Stimulated activated CD8-positive, alpha-beta memory T cell treated with anti-CD3 and anti-CD28 coated beads, Interleukin-15, amount 100 ng/mL, for 1 hour (primary cell): Measurements from ENCODE around the gene CEBPE.

ENCODE experiments used
- DNase-seq: peaks from one replicate; pipeline ENCODE4 v3.0.0-alpha.2; 2020; ENCODE audit warnings: low read depth

CEBPE gene

DNA sequence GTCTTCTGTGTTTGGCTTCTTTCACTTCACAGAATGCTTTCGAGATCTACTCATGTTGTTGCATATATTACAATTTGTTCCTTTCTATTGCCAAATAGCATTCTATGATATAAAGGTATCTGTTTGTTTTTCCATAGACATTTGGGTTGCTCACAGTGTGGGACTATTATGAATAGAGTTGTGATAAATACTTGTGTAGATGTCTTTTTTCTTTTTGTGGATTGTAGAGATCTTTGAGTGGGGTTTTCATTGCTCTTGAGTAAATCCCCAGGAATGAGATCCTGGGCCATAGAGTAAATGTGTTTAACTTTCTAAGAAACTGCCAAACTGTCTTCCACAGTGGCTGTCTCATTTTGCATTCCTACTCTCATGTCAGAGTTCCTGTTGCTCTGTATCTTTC is 24.9 kb upstream of the CEBPE start:
- no peak for DNase-seq

DNA sequence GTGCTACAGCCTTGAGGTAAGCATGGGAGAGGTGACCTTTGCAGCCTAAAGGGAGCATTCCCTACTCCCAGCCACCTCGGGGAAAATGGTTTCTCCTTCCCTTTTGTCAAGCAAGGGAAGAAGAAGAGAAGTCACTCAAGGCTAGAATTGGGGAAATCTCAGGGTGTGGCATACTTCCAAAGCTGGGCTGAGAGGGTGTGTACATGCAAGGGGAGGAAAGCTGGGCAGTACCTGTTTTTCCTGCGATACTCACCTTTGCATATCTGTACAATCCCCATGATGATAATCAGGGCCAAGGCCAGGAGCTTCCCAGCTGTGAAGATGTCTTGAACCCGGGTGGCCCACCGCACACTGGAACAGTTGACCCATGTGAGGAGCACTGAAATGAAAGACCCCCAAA is 23.8 kb upstream of the CEBPE start:
- DNase-seq = no peak

DNA sequence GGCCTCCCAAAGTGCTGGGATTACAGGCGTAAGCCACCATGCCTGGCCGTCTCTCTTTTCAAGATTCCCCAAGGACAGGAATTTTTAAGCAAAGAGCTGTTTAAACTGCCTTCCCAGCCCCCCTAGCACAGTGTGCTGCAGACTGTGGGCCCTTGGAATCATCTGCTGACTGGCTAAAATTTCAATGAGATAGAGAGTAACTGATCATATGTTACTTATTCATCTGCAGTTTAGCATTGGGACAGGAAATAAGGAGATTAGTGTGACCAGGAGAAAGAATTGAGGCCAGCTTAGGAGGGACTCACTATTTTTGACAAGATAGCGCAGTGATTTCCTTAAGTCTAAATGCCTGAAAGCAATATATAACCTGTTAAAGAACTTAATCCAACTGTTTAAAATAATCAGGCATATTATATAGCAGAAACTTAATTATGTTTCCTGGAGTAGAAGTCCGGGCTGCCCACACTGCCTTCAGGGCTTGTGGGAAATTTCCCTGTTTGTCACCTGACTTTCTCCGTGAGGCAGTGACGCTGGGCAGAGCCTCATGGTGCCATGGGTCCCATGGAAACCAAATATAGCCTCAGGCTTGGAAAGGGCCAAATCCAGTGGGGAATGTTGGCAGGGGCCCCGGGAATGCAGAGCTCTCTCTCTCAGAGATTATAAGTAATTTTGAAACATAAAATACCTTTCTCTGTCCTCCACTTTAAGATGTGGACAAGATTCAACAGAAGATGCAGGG is 22.8 kb upstream of the CEBPE start:
- no peak for DNase-seq

DNA sequence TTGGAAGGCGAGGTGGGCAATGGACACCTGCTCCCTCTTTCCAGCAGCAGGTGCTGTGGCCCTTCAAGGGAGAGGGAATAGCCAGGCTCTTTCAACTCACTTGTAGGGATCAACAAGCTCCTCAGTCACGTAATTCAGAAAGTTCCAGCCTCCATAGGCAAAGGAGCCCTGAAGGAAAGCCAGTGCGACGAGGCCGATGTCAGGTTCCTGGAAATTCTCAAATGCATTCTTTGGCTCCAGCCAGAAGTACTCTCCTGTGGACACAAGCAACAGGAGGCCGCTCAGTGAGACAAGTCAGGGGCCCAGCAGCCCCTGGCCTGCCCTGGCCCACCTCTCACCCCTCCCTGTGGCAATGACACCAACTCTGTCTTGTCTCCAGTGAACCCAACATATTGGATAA is 21.3 kb upstream of the CEBPE start:
- DNase-seq = no peak

DNA sequence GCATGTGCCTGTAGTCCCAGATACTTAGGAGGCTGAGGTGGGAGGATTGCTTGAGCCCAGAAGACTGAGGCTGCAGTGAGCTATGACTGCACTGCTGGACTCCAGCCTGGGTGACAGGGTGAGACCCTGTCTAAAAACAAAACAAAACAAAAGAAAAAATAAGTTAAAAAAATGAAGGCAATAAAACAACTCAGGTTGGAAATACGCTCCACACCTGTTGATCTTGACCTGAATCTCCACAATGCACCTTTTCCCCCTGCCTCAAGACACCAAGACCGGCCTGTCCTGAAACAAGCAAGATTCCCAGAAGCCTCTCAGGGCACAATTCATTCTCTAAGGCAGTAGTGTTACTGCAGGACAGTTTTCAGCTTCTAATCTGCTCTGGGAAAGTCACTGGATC is 20.8 kb upstream of the CEBPE start:
- DNase-seq = no peak

DNA sequence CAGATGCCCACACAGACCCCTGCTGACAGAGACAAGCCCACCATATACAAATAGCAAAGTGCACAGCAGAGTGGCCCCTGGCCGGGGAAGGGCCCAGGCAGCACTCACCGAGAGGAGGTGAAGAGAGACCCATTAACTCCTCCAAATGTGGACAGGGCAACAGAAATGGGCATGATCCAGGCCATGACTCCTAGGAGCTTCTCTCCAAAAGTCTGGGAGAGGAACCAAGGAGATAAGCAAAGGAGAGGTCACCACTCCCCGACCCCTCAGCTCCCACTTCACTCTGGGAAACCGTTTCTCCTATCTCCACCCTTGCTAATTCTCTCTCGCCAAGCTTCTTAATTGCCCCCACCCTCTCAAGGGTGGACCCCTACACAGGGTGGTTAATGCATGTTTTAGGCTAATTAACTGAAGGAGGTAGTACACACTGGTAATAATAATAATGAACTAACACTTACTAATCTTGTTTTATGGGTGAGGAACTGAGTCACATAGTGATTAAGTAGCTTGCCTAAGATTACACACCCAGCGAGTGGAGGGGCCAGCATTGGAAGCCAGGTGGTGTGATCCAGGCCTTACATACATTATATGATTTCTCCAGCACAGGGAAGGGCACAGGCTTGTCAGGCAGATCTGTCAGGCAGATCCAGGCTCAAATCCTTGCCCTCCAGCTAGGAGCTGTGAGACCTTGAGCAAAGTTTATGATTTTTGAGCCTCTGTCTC is 18.9 kb upstream of the CEBPE start:
- DNase-seq = no peak

DNA sequence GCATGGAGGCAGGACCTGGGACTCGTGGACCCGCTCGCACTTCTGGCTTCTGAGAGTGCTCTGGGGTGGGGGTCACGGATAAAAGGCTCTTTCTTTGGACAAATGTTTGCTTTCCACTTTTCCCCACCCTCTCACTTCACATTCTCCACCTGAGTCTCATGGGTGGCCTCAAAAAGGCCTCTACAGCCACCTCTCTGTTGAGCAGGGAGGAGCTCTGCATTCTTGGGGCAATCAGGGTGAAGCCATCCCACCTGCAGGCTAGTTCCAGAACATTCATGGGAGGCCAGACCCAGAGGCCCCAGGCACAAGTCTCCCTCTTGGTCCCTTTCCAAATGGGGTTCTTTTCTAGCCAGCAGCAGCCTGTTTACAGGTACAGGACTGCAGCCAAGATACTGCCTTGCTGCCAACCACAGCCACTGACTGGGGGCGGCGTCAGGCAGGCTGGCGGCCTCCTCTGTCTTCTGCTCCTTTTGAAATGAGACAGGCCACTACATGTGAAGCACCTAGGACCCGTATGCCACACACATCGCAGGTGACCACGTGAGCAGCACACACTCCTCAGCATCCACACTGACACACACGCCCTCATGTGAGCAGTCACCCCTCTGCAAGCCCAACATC is 18.2 kb upstream of the CEBPE start:
- no peak for DNase-seq

DNA sequence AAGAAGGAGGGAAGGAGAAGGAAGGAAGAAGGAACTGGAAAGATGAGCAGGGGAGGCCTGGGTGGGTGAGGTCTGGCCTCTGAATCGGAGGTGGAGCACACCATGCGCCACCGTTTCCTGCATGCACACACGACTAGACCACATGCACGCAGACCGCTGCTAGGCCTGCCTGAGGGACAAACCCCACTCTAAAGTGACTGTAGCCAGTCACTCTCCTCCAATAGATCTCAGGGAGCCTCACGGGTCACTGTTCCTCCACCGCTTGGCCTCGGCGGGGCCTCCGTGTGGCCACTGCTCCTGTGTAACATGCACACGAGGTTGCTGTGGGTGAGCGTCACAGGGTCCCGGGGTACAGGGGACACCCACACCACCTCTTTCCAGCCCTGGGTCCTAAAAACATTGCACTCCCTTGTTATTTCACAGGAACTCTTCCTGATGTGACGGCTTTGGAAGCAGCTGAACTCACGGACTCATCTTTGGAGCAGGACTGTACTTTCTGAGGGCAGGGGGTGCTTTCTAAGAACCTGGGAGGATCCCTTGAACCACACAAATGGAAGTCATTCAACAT is 17.6 kb upstream of the CEBPE start:
- no peak for DNase-seq

DNA sequence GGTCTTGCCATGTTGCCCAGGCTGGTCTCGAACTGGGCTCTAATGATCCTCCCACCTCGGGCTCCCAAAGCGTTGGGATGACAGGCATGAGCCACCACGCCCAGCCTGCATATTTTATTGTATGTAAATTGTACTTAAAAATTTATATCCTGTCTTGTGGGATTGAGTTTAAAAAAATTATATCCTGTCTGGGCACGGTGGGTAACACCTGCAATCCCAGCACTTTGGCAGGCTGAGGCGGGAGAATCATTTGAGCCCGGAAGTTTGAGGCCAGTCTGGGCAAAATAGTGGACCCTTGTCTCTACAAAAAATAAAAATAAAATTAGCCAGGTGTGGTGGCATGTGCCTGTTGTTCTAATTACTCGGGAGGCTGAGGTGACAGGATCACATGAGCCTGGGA is 13.9 kb upstream of the CEBPE start:
- no peak for DNase-seq

DNA sequence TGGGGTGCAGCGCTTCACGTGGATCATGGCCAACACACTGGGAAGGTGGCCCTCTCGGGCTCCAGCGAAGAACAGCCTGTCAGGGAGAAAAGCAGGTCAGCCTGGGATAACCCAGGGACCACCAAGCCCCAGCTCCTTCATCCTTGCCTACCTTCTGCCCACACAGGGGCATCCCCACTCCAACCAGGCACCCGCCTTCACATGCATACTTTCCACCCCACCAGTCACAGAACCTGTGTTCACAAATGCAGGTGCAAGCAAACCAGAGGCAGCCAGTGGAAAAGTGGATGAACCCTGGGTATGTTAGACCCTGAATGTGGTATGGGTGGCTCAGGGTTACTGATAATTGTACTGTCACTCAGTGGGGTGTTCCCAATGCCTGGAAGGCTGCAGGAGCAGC is 12.4 kb upstream of the CEBPE start:
- DNase-seq = no peak

DNA sequence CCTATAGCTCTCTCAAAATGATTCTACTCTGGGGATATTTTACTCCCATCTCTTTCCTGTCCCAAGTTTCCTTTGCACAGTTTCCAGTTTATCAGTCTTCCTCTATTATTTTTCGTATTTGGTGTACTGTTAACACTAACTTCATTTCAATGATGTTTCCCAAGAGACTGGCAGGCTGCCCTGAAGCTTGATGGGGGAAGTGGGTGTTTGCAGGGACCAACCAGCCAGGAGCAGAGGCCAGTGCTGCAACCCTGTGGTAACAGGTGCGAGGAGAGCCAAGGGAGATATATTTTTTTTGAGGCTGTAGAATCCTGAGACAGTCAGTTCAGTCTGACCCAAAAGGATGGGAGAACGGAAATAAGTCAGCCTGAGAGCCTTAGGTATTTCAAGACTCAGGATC is 11.8 kb upstream of the CEBPE start:
- DNase-seq = no peak

DNA sequence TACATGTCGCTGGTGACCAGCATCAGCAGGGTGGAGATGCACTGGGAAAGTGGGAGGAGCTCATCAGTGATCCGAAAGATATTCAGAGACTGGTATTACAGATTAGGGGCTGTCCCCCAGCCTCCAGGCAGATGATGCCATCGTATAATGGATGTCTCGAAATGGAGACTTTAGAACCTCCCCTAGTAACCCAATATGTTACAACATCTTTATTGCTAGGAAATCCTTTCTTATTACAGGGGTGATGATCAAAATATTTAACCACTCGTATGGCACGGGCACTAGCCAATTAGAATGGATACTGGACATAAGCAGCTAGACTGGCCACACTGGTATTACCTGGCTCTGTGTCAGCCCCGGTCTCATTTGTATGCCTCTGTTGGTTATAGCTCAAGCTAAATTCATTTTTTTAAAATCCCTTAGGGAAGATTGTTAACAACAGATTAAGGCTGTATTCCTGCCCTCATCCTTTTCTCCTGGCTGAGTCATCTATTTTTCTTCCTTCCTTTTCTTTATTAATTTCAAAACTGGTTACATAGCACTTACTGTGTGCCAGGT is 10.8 kb upstream of the CEBPE start:
- no peak for DNase-seq

DNA sequence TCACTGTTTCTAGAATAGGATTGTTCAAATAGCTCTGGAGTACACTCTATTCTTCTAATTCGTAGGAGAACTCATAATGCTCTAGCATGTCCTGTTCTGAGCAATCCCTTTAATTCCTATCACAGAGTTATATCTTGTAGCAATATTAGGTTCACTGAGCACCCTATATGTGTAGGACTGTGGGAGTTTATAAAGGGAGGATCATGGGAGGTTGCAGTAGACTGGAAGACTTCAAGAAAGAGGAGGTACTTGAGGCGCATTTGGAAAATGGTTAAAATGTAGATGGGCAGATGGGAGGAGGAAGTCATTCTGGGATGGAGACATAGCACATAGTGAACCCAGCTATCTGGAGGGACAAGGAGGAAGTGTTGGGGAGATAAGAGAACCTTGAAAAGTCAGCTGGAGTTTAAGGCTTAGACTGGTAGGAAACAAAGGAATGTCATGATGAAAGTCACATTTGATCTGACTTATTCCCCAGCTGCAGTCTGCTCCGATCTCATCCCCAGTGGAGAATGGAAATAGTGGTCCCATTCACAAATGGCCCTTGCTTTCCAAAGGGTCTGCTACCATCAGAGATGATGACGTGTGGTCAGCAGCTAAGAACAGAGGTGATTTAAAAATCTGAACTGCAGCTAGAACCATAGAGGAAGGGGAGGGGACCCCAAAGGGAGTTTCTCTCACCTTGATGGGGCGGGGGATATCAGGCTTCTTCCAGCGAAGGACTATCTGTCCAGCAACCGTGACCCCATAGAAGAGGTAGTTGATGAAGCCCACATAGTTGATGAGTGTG is 10.1 kb upstream of the CEBPE start:
- DNase-seq = no peak

DNA sequence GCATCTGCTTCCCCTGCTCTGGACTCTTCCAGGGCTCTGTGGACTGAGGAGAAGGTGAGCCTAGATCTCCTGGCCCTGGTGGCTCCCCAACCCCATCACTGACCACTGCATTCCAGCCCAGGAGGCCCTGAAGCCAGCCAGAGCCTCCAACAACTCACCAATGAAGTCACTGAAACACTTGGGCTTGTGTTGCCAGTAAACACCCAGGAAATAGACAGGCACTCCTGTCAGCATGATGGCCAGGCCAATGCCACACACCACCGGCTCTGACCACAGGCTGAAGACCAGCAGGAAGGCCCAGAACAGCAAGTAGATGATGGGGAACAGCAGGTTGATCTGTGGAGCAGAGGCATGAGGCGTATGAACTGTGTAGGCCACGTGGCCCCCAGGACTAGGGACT is 8.8 kb upstream of the CEBPE start:
- no peak for DNase-seq

DNA sequence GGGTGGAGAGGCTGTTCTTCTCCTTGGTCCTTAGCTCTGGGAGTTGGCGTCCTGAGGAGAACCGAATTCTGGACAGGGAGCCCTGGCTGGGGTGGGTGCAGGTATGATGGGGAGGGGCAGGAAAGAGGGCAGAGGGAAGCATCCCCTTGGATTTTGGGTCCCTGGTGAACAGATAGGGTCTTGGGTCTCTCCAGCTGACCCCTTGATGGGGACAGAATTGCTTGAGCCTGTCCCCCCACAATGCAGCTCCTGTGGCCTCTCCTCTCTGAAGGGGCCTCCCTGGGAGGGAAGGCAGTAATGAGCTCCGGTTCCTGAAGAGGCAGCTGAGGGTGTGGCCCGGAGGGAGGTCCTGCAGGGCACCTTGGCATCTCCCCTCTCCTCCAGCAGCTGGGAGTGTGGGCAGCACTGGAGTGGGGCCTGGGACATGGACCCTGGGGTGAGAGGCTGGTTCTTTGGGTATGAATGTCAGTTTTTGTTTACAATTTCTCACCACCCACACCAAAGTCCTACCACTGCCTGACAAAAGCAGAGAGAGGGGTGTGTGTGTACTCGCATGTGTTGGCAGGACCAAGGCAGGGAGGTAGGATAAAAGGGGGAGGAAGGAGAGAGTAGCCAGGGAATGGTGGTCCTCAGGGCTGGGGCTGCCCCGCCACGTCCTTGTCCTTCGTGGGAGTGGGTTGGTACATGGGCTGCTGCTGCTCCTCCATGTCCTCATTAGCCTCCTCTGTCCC is 7.7 kb upstream of the CEBPE start:
- no peak for DNase-seq

DNA sequence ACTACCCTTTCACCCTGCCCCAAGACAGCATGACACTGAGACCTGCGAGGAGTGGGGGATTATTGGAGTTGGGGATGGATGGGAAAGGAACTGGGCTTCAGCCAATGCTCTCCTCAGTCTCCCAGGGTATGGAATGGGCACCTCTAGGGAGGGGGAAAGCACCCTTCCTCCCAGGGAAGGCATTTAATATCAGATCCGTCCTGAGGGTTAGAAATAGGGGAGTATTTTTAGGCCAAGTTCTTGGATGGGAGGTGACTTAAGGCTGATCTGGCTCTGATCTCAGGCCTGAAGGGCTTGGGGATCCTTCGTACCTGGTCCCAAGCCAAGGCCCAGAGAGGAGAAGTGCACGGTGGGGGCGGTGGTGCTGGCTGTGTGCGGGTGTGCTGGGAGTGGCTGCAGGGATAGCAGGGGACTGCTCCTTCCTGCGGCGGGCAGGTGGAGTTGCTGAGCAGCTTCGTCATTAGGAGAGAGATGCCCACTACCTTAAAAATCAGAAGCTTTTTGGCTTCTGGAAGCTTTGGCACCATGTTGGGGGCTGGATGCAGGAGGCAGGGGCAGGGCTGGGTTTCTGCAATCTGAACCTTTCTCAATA is 7.0 kb upstream of the CEBPE start:
- no peak for DNase-seq

DNA sequence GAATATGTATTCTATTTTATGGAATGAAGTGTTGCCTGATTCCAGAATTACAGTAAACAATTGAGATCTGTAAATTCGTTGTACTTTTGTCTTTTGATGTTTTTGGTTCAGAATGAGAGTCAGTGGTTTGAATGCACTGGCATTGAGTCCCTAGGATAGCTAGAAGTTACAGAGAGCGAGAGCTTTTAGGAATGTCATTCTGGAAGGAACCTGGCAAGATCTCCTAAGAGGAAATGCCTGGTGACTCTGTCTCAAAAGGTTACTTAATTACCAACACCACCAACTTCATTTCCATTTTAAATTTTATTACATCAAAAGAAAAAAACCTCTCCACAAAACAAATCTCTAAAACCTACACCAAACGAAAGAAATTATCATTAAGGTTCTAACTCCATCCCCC is 6.0 kb upstream of the CEBPE start:
- no peak for DNase-seq

DNA sequence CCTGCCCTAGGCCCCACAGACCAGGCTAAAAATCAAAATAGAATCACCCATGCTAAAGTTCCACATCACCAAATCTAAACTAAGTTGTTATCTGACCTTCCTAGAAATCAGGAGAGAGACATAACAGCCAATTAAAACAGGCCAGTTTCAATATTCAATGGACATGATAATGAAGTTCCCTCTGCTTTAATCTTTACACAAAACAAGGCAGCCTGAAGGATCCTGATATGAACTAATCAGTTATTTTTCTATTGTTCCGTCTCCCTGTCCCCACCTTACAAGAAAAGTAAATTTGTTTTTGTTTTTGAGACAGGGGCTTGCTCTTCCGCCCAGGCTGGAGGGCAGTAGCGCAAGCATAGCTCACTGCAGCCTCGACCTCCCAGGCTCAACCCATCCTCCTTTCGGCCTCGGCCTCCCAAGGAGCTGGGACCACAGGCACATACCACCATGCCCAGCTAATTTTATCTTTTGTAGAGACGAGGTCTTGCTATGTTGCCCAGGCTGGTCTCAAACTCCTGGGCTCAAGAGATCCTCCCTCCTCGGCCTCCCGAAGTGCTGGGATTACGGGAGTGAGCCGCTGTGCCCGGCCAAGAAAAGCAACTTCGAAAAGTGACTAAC is 5.4 kb upstream of the CEBPE start:
- DNase-seq = no peak

DNA sequence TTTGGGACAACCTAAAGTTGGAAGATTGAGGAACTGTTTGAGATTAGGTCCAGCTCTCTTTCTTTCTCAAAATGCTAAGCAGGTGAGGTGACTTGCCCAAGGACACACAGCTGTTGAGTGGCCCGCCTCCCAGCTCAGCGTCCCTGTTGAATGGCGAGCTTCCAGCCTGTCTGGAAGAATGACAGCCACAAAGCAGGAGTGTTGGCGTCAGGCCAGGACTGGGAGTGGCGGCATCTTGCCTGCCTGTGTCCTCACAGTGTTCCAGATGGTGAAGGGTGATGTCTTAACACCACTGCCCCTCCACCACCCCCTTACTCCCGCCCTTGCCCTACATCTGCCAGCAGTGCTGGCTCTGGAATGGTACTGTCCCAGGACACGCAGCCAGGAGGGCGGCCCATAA is 4.4 kb upstream of the CEBPE start:
- DNase-seq = no peak

DNA sequence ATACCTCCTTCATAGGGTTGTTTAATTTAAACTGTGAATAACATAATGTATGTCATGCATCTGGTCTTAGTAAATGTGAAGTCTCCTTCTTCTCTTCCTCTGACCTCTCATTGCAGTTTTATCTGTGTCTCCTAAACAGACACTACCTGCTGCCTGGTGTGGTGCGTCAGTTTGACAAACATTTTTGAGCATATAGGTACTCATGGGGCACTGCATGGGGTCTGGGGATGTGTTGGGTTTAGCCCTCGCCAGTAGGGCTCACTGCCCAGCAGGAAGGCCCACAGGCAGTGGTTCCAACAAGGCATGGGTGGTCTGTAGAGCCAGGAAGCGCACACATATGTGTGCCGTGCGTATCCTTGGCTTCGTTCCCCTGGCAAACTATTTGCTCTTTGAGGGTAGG is 3.0 kb upstream of the CEBPE start:
- DNase-seq = no peak

DNA sequence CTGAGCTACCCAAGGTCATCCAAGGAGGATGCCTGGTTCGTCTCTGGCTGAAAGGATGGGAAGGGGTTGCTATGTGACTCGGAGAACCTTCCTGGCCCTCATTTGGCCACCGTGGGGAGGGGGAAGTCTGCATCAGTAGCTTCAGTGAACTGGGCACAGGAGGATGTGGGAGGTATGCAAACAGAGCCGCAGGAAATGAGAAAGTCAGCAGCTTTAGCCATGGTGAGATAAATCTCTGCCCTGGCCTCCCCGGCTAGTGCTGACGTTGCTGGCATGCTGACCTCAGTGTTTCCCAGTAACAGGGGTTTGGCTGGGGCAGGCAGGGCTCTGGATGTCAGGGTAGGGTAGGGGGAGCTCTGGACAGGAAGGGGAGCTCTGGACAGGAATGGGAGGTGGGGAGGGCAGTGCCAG is 2.3 kb upstream of the CEBPE start:
- DNase-seq = no peak
